HG03442 (cell line): ENCODE data around the gene KIAA2012.

Source experiments
- ATAC-seq: cut with Tn5 transposase; IDR thresholded peaks from one replicate; pipeline ENCODE4 v1.9.1; 2021; ENCODE audit warnings: mild to moderate bottlenecking, moderate library complexity; ENCODE audit not compliant: unreplicated experiment

Gene KIAA2012

DNA sequence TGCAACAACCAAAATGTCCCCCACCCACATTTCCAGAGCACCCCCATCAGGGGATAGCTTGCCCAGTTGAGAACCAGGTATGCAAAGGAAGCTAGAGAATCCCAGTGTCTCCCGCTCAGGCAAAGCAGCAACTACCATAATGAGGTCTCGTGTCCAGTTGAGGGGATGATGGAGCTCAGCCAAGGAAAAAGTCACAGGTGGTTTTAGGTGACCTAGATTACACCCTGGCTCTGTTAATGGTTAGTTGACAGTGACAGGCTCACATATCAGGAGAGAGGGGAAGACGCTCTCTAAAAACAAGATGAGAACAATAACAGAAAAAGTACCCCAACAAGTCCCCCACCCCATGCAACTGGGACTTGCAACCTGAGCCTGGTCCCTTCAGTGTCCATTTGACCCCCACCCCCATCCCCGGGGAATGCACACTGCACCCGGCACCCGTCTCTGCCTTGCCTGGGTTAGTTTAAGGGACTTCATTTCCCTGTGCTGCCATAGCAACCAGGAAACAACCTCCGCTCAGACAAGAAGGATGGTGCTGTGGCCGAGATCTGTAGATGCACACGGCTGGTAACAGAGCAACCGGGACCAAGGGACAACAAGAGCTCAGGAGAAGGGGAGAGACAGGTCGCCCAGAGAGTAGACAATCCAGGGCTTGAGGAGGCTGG is at the start of gene KIAA2012:
TSS of gene KIAA2012 (plus strand) at position 519 of the 665 bp plus-strand sequence. CDS start 373 bp downstream, outside the sequence.
- no peak for ATAC-seq

DNA sequence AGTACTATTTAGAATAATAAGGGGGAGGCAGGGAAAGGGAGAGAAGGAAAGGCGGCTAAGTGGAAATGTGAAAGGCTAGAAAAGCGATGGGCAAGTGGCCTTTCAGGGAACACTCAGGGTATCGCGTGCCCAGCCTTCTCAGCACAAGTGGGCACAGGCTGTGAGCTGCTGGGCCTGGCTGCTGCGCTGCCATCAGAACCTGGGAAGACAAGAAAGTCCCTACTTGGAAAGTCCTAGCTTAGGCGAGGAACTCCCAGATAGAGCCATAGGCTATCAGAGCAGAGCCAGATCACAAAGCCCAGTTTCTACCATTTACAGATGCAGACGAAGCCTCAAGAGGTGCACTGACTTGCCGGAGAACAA is 49.2 kb upstream of the KIAA2012 start:
- no peak for ATAC-seq

DNA sequence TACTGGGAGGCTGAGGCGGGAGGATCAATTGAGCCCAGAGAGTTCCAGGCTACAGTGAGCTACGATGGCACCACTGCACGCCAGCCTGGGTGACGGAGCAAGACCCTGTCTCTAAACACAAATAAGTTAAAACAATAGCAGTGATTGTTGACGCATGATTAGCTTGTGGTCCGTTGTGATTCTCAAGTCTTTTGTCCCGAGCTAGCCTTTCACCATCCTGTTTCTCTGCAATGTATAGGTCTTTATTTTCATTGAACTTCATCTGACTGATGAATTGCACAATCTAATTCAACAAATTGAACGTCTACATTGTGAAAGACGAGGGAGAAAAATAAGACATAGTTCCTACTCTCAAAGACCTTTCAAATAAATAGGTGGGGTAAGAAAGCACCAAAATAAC is 48.2 kb upstream of the KIAA2012 start:
- ATAC-seq, result no peak

DNA sequence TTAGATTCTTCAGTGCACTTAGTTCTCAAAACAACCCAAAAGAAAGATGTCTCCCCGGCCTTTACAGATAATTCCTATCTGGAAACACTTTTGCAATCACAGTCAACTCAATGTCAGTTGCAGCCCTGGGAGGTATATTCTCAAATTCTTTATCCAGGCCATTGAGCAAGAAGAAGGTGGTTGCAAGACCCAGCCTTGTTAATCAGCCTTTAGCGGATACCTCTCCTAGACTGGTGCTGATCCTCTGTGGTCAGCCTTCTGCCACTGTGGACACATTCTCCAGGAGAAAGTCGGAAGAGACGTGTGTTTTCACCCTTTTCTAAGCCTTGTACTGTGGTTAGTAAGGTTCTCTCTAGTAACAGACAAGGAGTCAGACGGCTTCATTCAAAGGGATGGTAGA is 47.2 kb upstream of the KIAA2012 start:
- ATAC-seq, result no peak

DNA sequence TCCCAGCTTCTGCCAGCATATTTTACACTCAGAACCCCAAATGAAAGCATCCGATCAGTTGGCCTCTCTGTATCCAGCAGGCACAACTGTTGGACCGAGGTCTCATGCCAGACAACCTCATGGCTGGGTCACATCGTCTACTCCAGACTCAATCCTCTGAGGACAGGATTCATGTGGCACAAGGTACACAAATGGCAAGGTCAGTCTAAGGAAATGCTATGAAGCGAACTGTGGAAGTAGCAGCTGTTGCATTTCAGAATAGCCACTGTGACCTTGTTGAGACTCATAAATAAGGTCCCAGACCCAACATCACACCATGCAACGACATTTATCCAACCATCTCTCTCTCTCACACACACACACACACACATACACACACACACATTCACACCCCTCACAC is 46.5 kb upstream of the KIAA2012 start:
- no peak for ATAC-seq

DNA sequence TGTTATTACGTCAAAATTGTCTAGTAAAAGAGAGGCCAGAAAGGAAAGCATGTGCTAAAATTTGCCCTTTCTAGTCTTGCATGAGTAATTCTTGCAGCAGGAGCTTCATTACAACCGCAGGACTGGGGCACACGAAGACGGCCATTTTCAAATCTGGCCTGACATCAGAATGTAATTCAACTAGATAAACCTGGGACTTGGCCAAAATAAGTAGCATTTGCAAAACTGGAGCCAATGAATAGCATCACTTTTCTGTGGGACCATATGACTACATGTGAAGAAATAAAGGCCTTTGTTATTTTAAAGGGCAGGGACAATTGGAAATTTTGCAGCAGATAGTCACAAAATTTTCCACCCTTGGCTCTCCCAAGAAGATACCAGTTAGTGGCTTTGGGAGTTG is 42.4 kb upstream of the KIAA2012 start:
- ATAC-seq, result no peak

DNA sequence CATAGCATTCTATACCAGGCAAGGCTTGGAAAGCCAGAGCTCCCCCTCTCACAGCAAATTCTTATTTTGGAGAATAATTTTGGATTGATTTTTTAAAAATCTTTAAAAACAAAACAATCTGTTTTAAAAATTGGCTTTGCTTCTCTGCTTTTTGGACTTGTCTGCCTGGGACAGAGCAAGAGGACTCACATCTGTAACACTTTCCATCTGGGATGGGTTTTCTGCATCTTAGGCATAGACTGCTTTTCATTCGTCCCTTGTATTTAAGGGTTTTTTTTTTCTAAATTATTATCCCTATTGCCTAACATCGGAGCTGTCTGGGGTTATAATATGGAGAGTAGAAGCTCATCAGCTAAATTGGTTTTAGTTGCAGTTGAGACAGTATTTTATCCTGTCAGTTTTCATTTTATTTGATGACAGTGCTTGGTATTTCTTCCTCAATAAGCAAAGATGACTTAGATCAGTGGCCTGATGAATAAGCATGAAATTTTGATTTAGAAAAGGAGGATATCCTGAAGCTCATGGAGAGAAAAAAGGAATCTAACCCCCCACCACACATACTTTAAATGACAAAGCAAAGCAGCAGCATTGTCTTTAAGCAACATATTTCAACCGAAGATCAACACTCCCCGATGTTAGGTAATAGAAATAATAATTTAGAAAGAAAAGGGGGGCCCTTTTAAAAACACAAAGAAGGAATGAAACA is 41.7 kb upstream of the KIAA2012 start:
- ATAC-seq, result no peak

DNA sequence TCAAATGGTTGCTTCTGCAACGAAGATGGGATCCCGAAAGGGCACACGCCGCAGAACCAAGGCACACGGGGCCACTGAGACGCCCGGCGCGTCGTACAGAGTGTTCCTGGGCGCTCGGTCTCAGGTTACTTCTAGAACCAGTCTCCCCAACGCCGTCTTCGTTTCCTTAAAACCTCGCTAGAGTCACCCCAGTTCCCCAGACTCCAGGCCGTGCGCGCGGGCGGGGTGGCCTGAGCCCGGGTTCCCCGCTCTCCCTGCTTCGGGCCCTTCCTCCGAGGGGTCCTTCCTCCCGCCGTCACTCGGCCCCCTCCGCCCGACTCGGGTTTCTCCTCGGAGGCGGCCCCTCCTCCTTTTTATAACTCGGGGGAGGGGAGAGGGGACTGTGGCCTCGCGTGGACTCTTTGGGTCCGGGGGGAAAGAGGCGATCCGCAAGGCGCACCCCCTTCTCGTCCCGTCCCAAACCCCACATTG is 40.2 kb upstream of the KIAA2012 start:
- no peak for ATAC-seq

DNA sequence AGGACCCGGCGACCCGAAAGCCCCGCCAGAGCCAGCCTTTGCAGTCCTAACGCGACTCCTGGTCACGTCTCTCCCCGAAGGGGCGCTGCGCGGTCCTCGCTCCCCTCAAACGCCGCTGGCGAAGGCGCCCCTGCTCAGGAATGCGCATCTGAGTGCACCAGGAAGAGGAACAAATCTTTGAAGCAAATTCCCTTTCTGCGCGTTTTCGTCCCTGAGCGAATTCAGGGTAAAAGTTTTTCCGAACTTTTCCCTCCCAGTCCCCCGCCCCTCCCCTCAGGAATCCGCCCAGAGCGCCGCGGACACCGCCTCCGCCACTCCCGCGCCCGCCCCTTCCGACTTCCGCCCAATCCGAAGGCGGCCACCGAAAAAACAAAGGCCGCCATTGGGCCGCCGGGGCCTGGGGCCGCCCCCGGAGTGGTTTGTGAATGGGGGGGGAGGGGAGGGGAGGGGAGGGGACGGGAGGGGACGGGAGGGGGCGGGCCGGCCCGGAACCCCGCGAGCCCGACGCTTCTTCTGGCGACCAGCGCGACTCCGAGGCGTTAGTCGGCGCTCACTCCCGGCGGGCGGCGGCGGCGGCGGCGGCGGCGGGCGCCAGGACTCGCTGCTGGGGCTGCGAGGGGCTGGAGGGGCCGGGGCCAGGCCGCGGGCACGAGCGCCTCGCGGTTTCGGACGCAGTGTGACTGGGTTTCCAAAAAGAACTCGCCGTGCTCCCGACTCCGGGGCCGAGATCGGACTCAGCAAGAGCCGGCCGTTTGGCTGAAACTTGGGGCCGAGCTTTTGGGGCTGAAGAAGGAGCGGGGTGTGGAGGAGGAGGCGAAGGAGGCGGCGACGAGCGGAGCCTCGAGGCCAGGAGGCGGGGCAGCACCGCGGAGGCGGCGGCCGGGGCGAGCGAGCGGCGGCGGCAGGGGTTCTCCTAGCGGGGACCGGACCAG is 39.5 kb upstream of the KIAA2012 start, which contains the start of gene FZD7:
TSS of gene FZD7 (plus strand) at position 539 of the 932 bp plus-strand sequence. CDS start 793 bp downstream, outside the sequence.
- peak; percentile 74 for ATAC-seq

DNA sequence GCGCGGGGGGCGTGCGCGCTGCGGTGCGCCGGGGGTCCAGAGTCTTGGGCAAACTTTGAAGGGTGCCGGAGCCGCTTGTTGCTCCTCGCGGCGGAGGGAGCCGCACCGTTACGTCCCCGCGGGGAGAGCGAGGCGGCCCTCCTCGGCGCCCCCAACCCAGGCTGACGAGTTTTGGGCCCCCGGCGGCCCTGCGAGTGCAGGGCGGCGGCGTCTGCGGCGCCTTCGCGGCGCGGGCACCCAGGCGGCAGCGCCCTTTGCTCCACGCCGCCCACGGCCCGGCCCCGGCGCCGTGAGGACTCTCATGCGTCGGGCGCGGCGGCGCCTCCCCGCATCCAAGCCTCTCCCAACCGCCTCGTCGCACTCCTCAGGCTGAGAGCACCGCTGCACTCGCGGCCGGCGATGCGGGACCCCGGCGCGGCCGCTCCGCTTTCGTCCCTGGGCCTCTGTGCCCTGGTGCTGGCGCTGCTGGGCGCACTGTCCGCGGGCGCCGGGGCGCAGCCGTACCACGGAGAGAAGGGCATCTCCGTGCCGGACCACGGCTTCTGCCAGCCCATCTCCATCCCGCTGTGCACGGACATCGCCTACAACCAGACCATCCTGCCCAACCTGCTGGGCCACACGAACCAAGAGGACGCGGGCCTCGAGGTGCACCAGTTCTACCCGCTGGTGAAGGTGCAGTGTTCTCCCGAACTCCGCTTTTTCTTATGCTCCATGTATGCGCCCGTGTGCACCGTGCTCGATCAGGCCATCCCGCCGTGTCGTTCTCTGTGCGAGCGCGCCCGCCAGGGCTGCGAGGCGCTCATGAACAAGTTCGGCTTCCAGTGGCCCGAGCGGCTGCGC is 38.6 kb upstream of the KIAA2012 start:
- peak; percentile 14 for ATAC-seq

DNA sequence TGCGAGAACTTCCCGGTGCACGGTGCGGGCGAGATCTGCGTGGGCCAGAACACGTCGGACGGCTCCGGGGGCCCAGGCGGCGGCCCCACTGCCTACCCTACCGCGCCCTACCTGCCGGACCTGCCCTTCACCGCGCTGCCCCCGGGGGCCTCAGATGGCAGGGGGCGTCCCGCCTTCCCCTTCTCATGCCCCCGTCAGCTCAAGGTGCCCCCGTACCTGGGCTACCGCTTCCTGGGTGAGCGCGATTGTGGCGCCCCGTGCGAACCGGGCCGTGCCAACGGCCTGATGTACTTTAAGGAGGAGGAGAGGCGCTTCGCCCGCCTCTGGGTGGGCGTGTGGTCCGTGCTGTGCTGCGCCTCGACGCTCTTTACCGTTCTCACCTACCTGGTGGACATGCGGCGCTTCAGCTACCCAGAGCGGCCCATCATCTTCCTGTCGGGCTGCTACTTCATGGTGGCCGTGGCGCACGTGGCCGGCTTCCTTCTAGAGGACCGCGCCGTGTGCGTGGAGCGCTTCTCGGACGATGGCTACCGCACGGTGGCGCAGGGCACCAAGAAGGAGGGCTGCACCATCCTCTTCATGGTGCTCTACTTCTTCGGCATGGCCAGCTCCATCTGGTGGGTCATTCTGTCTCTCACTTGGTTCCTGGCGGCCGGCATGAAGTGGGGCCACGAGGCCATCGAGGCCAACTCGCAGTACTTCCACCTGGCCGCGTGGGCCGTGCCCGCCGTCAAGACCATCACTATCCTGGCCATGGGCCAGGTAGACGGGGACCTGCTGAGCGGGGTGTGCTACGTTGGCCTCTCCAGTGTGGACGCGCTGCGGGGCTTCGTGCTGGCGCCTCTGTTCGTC is 37.7 kb upstream of the KIAA2012 start:
- ATAC-seq, result no peak

DNA sequence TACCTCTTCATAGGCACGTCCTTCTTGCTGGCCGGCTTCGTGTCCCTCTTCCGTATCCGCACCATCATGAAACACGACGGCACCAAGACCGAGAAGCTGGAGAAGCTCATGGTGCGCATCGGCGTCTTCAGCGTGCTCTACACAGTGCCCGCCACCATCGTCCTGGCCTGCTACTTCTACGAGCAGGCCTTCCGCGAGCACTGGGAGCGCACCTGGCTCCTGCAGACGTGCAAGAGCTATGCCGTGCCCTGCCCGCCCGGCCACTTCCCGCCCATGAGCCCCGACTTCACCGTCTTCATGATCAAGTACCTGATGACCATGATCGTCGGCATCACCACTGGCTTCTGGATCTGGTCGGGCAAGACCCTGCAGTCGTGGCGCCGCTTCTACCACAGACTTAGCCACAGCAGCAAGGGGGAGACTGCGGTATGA is 37.1 kb upstream of the KIAA2012 start:
- ATAC-seq, result no peak

DNA sequence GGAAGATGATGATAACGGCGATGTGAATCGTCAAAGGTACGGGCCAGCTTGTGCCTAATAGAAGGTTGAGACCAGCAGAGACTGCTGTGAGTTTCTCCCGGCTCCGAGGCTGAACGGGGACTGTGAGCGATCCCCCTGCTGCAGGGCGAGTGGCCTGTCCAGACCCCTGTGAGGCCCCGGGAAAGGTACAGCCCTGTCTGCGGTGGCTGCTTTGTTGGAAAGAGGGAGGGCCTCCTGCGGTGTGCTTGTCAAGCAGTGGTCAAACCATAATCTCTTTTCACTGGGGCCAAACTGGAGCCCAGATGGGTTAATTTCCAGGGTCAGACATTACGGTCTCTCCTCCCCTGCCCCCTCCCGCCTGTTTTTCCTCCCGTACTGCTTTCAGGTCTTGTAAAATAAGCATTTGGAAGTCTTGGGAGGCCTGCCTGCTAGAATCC is 36.4 kb upstream of the KIAA2012 start:
- no peak for ATAC-seq

DNA sequence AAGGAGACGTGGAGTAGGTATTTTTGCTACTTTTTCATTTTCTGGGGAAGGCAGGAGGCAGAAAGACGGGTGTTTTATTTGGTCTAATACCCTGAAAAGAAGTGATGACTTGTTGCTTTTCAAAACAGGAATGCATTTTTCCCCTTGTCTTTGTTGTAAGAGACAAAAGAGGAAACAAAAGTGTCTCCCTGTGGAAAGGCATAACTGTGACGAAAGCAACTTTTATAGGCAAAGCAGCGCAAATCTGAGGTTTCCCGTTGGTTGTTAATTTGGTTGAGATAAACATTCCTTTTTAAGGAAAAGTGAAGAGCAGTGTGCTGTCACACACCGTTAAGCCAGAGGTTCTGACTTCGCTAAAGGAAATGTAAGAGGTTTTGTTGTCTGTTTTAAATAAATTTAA is 36.0 kb upstream of the KIAA2012 start:
- ATAC-seq, result no peak

DNA sequence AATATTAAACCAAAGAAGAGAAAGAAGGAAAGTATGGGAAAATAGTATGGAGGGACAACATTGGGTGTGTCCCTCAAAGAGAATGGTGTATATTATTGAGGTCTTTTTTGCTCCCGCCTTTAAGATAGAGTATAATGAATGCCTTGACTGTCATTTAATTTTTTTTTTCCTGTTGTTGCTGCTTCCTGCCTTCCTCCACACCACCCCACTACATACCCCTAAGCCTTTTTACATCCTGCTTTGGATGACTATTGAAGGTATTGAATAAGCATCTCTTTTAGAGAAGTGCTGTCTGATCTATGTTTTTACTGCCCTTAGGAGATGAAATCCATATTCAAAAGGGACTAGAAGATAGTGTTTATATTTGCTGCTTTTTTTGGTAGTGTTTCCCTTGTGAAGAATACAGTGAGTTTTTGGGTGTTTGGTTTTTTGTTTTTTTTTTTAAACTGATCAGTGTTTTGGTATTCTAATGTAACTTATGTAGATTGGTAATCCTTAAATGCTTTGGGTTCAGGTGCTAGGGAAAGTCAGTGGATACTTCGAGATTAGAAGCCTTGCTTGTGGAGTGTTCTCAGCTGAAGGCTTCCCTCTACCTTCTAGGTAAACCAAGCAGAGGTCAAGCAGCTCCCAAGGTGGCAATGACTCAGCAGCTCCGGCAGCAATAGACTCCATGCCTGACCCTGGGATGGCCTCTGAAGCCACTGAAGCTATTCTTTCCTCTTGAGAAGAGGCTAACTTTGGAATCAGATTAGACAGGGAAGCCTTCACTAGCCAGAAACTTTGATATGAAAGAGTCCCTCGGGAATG is 34.4 kb upstream of the KIAA2012 start:
- ATAC-seq, result no peak

DNA sequence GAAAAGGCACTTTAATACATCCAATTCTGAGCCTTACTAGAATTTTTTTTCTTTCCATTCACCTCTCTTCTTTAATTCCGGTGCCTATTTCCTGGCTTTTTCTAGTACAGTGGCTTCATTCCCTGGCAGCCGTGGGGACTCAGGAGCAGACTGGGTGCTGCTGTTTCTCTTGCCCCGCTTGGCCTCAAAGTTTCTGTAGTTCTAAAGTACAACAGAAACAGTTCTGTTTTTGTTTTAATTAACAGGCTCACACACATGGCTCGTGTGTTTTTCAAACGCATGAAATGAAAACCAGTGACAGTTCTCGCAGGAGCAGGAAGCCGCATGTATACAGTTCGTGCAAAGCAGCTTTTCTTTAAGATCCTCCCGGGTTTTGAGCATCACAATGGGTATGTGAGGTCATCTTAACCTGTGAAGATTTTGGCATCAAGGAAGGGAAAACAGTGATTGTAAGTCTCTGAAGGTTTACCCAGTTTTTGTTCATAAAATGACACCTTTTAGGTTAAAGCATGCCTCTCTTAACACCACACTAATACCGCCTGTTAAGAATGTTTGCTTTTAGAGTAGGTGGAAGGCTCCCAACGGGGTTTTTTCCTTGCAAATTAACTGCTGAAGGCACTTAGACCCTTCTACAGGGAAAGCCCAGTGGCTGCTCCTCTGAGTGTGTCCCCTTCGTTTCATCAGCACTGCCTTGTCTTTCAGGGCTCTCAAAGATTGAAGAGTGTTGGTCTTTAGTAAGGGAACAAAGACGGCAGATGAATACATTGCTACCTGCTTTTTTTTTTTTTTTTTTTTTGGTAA is 33.6 kb upstream of the KIAA2012 start:
- ATAC-seq, result no peak

DNA sequence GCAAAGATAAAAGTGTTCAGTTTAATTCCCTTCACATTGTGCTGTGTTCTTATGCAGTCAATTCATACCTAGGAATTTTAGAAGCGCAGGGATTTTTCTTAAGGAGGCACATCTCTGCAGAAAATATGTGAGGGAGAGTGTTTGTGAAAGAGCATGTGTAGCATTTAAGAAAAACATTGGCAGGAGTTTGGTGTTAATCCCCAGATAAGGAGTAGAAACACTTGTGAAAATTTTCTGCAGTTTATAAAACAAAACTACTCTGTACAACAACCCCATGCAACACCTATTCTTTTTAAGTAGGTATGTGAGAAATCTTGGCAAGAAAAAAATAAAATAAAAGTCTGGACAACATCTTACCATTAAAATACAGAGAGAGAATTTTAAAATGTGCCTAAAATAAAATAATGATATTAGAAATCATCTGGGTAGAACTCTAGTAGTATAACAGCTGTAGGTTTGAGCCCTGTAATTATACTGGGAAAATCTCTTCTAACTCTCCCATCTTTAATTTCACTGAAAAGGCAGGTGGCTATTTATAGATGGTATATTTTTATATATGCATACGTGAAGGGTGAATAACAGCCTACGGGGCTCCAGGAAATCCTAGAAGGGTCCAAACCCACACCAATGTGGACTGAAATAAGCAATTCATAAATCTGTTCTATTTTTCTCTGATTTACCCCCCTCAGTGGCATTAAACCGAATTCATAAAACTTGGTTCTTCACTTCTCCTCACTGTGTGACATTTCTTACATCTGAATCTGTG is 32.8 kb upstream of the KIAA2012 start:
- ATAC-seq, result no peak
